SU-DHL-6 (cell line): Measurements from ENCODE around the gene CENPB.

ENCODE experiments used
- H2AFZ ChIP-seq: fragments of 200-600 bp; sonication (generic); 2 replicates; pipeline ENCODE4 v1.6.1; 2014; ENCODE audit warnings: low read depth, mild to moderate bottlenecking, moderate library complexity, mixed read lengths, antibody characterized with exemption, low read length; ENCODE audit not compliant: severe bottlenecking
- H3F3A ChIP-seq: fragments of 200-600 bp; shearing (Covaris generic); 2 replicates; pipeline ENCODE4 v1.6.0; 2016; ENCODE audit warnings: antibody characterized with exemption, mild to moderate bottlenecking; ENCODE audit not compliant: insufficient read depth
- H3K27ac ChIP-seq: fragments of 200-600 bp; sonication (generic); 2 replicates; pipeline ENCODE4 v1.5.1; 2016; ENCODE audit warnings: low read depth, mild to moderate bottlenecking, low read length, moderate library complexity, mixed read lengths
- H3K27me3 ChIP-seq: fragments of 200-600 bp; sonication (generic), shearing (Covaris generic); 2 replicates; pipeline ENCODE4 v1.6.0; 2014; ENCODE audit warnings: mild to moderate bottlenecking, low read length
- H3K36me3 ChIP-seq: fragments of 200-600 bp; sonication (generic); 2 replicates; pipeline ENCODE4 v1.6.1; 2014; ENCODE audit warnings: mild to moderate bottlenecking, low read length, mixed read lengths
- H3K4me2 ChIP-seq: fragments of 300-600, 200-600 bp; shearing (Covaris generic), sonication (generic); 2 replicates; pipeline ENCODE4 v1.6.0; 2014; ENCODE audit warnings: low read length, low read depth, mild to moderate bottlenecking; ENCODE audit not compliant: poor library complexity, severe bottlenecking
- H3K4me3 ChIP-seq: fragments of 200-600 bp; sonication (generic); 2 replicates; pipeline ENCODE4 v1.5.1; 2014; ENCODE audit warnings: antibody characterized with exemption, low read length, mild to moderate bottlenecking, mixed read lengths; ENCODE audit not compliant: insufficient read depth, poor library complexity, severe bottlenecking
- H3K79me2 ChIP-seq: fragments of 200-600 bp; sonication (generic); 2 replicates; pipeline ENCODE4 v1.6.1; 2014; ENCODE audit warnings: mild to moderate bottlenecking, low read length, moderate library complexity; ENCODE audit not compliant: insufficient read depth
- H3K9ac ChIP-seq: fragments of 200-600 bp; sonication (generic); 2 replicates; pipeline ENCODE4 v1.7.0; 2014; ENCODE audit warnings: mild to moderate bottlenecking, low read length
- H3K9me2 ChIP-seq: fragments of 200-600 bp; sonication (generic); replicated peaks from 2 replicates; pipeline ENCODE4 v1.6.1; 2014; ENCODE audit warnings: low read length; ENCODE audit not compliant: insufficient read depth
- H3K9me3 ChIP-seq: fragments of 200-600 bp; sonication (generic); 2 replicates; pipeline ENCODE4 v1.6.1; 2014; ENCODE audit warnings: low read length, mixed read lengths; ENCODE audit not compliant: insufficient read depth
- H4K20me1 ChIP-seq: fragments of 200-600 bp; sonication (generic); 2 replicates; pipeline ENCODE4 v1.6.1; 2014; ENCODE audit warnings: low read depth, mild to moderate bottlenecking, antibody characterized with exemption, low read length, moderate library complexity, mixed read lengths
- CTCF ChIP-seq: fragments of 200-600 bp; sonication (generic); IDR thresholded peaks from one replicate; pipeline ENCODE4 v1.5.1; 2017; ENCODE audit warnings: antibody characterized with exemption, mild to moderate bottlenecking, low read length, moderate library complexity; ENCODE audit not compliant: insufficient read depth, poor library complexity, severe bottlenecking
- EZH2phosphoT487 ChIP-seq: fragments of 200-600 bp; sonication (generic), shearing (Covaris generic); conservative IDR thresholded peaks from 2 replicates; pipeline ENCODE4 v1.6.1; 2018; ENCODE audit warnings: mild to moderate bottlenecking, antibody characterized with exemption, low read length, moderate library complexity, mixed read lengths

CENPB gene

GRCh38 chr20:3812259-3812681 is 25.7 kb upstream of the CENPB start:
- Histone ChIP-seq H3K27ac (no peak overlapping the region), H2AFZ (no peak overlapping the region), H3K4me3 (no peak overlapping the region), H3K27me3 (no peaks in the 10 kb centered on the region), H3F3A (peaks cover under 1% of the 10 kb centered on the region; the same call in 1 of the 2 replicates), H4K20me1 (no peaks in the 10 kb centered on the region), H3K79me2 (no peaks in the 10 kb centered on the region), H3K9me2 (no peaks in the 10 kb centered on the region), H3K36me3 (no peaks in the 10 kb centered on the region), H3K9ac (no peak overlapping the region), H3K9me3 (no peaks in the 10 kb centered on the region), H3K4me2 (no peak overlapping the region)
- TF ChIP-seq EZH2phosphoT487 (no peak), CTCF (no peak)

GRCh38 chr20:3811467-3812258 is 25.1 kb upstream of the CENPB start:
- Histone ChIP-seq H3K9ac (no peak overlapping the region), H3K9me2 (no peaks in the 10 kb centered on the region), H3K4me2 (no peak overlapping the region), H4K20me1 (no peaks in the 10 kb centered on the region), H3K4me3 (no peak overlapping the region), H3F3A (peaks cover 7% of the 10 kb centered on the region; the same call in 1 of the 2 replicates), H2AFZ (no peak overlapping the region), H3K27me3 (no peaks in the 10 kb centered on the region), H3K36me3 (no peaks in the 10 kb centered on the region), H3K79me2 (no peaks in the 10 kb centered on the region), H3K9me3 (no peaks in the 10 kb centered on the region), H3K27ac (no peak overlapping the region)
- no peak for TF ChIP-seq EZH2phosphoT487
- no peak for TF ChIP-seq CTCF

DNA sequence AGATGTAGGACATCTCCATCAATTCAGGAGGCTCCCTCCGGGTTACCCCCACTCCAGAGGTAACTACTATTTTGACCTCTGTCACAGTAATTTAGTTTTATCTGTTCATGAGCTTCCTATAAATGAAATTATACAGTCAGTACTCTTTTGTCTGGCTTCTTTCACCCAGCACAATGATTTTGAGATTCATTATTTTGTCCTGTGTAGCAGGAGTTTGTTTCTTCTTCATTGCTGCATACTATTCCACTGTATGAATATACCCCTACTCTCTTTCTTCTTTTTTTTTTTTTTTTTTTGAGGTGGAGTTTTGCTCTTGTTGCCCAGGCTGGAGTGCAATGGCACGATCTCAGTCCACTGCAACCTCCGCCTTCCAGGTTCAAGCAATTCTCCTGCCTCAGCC is 22.0 kb upstream of the CENPB start:
- no peak for TF ChIP-seq CTCF
- no peak for TF ChIP-seq EZH2phosphoT487
- no peak overlapping the region for H3K9ac ChIP-seq
- no peaks in the 10 kb centered on the region for H3K36me3 ChIP-seq
- no peak overlapping the region for H2AFZ ChIP-seq
- no peak overlapping the region for H3K27ac ChIP-seq
- H3K79me2 ChIP-seq, result no peaks in the 10 kb centered on the region
- no peaks in the 10 kb centered on the region for H3K9me3 ChIP-seq
- H3F3A ChIP-seq, result peaks cover 7% of the 10 kb centered on the region; the same call in 1 of the 2 replicates
- H3K4me3 ChIP-seq, result no peak overlapping the region
- H3K27me3 ChIP-seq, result no peaks in the 10 kb centered on the region
- no peaks in the 10 kb centered on the region for H3K9me2 ChIP-seq
- no peak overlapping the region for H3K4me2 ChIP-seq
- no peaks in the 10 kb centered on the region for H4K20me1 ChIP-seq
